Measurements from ENCODE around the gene EFNA3.

Gene EFNA3

DNA sequence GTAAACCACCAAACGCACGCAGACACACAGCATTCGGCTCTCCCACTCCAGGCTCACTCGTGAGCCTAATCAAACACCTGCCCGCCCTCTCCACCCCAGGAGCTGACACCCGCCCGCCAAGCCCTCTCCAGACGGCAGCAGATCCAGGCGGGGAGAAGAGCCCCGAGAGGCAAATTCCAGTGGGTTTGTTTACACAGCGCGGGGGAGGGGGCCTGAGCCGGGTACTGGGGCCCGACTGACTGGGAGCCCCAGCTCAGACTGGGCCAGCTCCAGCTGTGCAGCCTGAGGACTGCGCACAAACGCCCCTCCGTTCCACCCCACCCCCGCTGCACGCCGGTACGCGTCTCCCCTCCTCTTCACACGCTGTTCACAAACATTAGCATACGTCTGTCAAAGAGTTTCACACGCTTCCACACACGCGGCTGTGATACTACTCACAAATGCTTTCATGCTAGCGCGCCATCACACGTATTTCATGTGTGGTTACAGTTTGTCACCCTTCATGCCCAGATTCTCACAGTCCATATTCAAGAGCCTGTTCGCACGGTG lies 48.0 kb downstream of the EFNA3 start:
- TF ChIP-seq, protein P1, sequence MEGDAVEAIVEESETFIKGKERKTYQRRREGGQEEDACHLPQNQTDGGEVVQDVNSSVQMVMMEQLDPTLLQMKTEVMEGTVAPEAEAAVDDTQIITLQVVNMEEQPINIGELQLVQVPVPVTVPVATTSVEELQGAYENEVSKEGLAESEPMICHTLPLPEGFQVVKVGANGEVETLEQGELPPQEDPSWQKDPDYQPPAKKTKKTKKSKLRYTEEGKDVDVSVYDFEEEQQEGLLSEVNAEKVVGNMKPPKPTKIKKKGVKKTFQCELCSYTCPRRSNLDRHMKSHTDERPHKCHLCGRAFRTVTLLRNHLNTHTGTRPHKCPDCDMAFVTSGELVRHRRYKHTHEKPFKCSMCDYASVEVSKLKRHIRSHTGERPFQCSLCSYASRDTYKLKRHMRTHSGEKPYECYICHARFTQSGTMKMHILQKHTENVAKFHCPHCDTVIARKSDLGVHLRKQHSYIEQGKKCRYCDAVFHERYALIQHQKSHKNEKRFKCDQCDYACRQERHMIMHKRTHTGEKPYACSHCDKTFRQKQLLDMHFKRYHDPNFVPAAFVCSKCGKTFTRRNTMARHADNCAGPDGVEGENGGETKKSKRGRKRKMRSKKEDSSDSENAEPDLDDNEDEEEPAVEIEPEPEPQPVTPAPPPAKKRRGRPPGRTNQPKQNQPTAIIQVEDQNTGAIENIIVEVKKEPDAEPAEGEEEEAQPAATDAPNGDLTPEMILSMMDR (IDR thresholded peaks at IDR 0.05; ENCODE audit: low read length, missing control alignments): no peak
- H3K4me3 ChIP-seq (replicated peaks; ENCODE audit: low read depth, low read length): peak overlapping the region; percentile 77
- DNase-seq (ENCODE audit: low read depth): no peak

DNA sequence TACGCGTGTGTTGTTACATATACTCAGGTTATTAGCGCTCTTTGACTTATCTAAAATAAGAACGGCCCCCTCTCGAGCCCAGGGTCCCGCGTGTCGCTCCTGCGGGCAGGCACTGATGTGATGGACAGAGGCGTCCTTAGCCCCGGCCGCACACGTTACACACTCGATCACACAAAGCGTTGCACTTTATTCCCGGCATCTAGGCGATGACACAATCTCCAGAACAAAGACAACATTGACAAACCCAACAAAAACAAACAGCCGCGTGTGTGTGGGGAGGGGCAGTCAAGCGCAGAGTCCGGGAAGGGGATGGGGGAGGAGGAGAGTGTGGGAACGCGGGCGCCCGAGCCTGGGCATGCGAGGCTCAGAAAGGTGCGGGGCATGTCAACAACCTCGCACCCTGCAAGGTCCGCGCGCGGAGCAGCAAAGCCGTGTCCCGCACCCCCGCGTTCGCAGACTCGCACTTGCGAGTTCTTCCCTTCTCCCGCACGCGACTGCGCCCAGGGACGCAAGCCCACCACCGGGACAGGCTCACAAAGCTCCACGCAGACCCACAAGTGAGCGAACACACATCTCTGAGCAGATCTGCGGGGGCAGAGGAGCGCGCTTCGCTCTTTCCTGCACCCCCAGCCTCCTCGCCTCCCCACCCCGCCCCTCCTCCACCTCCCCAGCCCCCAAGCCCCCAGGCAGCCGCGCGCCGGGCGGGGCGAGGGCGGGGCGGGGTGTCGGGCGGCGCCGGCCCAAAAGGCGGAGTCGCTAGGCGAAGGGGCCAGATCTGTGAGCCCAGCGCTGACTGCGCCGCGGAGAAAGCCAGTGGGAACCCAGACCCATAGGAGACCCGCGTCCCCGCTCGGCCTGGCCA lies 48.7 kb downstream of the EFNA3 start, which contains the start of gene EFNA1:
Gene EFNA1, plus strand, starts transcription at position 772 of the 862 bp plus-strand sequence. CDS start 102 bp downstream, outside the sequence.
- TF ChIP-seq, protein P1 (IDR thresholded peaks at IDR 0.05; ENCODE audit: low read length, missing control alignments): no peak
- peak within 1 kb of the TSS; percentile 77 for H3K4me3 ChIP-seq (replicated peaks; ENCODE audit: low read depth, low read length)
- DNase-seq (ENCODE audit: low read depth): peak; percentile 89

DNA sequence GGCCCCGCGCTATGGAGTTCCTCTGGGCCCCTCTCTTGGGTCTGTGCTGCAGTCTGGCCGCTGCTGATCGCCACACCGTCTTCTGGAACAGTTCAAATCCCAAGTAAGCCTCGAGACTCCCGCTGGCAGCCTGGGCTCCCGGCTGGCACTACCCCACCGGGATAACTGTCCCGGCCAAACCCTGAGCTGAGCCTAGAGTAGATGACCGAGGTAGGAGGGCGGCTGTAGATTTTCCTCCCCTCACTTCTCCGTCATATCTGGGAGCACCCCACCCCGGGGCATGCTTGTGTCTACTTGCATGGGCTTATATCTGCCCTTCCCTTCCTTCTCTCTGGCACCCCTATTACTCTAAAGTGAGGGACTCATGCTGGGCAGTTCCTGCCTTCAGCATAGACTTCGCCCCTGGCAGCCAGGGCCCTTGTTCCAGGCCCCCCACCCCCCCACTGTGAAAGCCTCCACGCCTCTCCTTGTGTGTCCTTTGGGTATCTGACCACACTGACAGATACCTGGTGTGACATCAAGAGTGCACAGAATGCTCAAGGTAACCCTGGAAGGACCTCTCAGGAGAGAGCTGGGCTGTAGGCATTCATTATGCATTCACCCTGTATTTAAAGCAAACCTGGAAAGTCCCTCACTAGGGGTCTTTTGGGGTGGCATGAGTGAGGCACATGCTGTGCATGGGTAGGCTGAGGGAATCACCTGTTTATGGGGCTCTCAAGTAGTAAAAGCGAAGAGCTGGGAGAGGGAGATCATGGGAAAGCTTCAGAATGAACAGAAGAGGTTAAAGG lies 49.5 kb downstream of the EFNA3 start:
- DNase-seq (ENCODE audit: low read depth): no peak
- TF ChIP-seq, protein P1 (IDR thresholded peaks at IDR 0.05; ENCODE audit: low read length, missing control alignments): no peak
- peak overlapping the region; percentile 77 for H3K4me3 ChIP-seq (replicated peaks; ENCODE audit: low read depth, low read length)

DNA sequence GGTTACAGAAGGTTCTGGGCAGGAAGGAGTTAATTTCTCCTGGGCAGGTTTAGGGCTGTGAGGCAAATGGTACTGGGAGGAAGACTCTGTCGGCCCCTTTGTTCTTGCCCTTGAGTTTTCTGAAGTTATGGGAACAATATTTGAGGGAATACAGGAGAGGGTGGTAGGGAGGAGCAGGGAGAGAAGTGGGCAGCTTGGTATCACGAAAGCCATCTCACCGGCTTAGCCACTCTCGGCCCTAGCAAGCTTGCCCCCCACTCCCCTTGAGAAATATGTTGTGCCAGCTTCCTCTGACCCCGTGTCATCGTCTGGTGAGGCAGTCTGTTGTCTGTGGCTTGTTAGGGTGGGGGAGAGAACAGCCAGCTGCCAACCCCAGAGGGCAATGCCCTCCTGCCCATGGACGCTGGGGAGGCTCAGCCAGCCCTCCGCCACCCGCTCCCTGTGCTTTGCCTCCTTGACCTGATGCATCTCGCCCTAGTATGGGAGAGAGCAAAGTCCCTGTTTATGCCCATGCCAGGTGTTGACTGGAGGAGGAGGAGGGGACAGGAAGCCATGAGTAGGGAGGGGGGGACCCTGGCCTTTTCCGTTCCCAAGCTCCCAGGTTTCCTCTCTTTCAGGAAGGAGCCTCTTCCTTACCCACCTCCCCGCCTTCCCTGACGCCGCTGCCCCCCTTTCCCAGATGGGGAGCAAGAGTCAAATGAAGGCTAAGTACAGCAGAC lies 50.3 kb downstream of the EFNA3 start:
- TF ChIP-seq, protein P1 (IDR thresholded peaks at IDR 0.05; ENCODE audit: low read length, missing control alignments): no peak

DNA sequence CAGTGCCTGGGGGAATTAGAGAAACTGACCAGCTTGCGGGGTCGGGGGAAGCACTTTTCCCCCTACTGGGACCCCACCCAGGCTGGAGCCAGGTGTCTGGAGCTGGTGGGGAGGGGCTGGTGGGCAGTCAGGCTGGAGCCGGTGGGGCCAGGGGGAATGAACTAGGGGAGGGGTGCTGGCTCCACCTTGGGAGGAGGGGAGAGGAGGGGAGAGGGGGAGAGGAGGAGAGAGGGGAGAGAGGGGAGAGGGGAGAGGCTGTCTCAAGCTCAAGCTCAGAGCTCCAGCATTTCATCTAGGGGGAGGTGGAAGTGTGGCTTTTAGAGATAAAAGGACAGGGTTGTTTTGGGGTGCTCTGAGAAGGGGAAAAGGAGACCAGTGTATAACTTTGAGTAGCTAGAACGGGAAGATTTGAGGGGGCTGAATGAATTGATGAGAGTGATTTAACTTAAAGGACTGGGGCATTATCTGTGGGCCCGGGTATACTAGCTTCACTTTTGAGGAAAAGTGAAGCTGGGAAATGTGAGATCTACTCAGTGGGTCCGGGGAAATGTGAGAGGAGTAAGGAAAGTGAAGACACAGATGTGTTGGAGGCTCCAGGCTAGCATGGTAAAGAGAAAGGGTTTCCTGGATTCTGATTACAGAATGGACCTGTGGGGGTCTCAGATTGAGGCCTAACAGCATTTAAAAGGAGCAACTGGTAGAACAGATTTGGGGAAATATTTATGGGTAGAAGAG lies 51.8 kb downstream of the EFNA3 start:
- H3K4me3 ChIP-seq (replicated peaks; ENCODE audit: low read depth, low read length): peak overlapping the region; percentile 77
- TF ChIP-seq, protein P1 (IDR thresholded peaks at IDR 0.05; ENCODE audit: low read length, missing control alignments): no peak
- DNase-seq (ENCODE audit: low read depth): no peak

More for the DNA sequence above, 50.3 kb downstream of the EFNA3 start:
- DNase-seq (ENCODE audit: low read depth): peak; percentile 28
- peak overlapping the region; percentile 77 for H3K4me3 ChIP-seq (replicated peaks; ENCODE audit: low read depth, low read length)

DNA sequence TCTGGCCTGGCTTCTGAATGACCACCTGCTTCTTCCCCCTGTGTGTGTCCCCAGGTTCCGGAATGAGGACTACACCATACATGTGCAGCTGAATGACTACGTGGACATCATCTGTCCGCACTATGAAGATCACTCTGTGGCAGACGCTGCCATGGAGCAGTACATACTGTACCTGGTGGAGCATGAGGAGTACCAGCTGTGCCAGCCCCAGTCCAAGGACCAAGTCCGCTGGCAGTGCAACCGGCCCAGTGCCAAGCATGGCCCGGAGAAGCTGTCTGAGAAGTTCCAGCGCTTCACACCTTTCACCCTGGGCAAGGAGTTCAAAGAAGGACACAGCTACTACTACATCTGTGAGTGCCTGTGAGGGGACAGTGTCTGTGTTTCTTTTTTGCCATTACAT lies 52.6 kb downstream of the EFNA3 start:
- no peak overlapping the region for H3K4me3 ChIP-seq (replicated peaks; ENCODE audit: low read depth, low read length)
- DNase-seq (ENCODE audit: low read depth): no peak
- TF ChIP-seq, protein P1 (IDR thresholded peaks at IDR 0.05; ENCODE audit: low read length, missing control alignments): no peak

Measured in fibroblast of pulmonary artery (primary cell).